PC-3 (cell line): ENCODE measurements around the gene CCDC102A. TPM values are rescaled to one million over a fixed set of nuclear protein-coding genes. Genes with fewer than 3 reads are reported as not detected.

Experiments used
- ATAC-seq: fragments of 200-7000 bp; cut with Tn5 transposase; 2 replicates; pipeline ENCODE4 v1.9.1; 2020; ENCODE audit warnings: mild to moderate bottlenecking, moderate library complexity
- BruUV-seq: library from RNA; stranded (reverse); fragments of 400-500 nt; replicated peaks from 2 replicates; lab custom pipeline; 2021; lab: Mats Ljungman, UMichigan
- CTCF ChIA-PET: fragments of 300-600 bp; sonication (Branson Sonifier 250); formaldehyde crosslinking; loops from one replicate; lab custom pipeline; 2022; ENCODE audit warnings: antibody characterized with exemption; lab: Charles Lee
- POLR2A ChIA-PET: fragments of 300-600 bp; sonication (Branson Sonifier 250); formaldehyde crosslinking; loops from one replicate; lab custom pipeline; 2022; ENCODE audit warnings: antibody characterized with exemption; ENCODE audit not compliant: unreplicated experiment; lab: Charles Lee
- DNase-seq: peaks from one replicate; pipeline ENCODE4 v3.0.0-alpha.2; 2015
- H2AFZ ChIP-seq: fragments of 300-600 bp; sonication (generic); 2 replicates; pipeline ENCODE4 v1.6.0; 2016; ENCODE audit warnings: antibody characterized with exemption, low read length
- H3F3A ChIP-seq: fragments of 300-600 bp; sonication (generic); one replicate; pipeline ENCODE4 v1.6.0; 2017; ENCODE audit warnings: antibody characterized with exemption, low read length, control low read depth, mild to moderate bottlenecking; ENCODE audit not compliant: unreplicated experiment
- H3K27ac ChIP-seq: fragments of 300-600 bp; sonication (generic); 2 replicates; pipeline ENCODE4 v1.5.1; 2016; ENCODE audit warnings: mild to moderate bottlenecking, low read length
- H3K27me3 ChIP-seq: fragments of 300-600 bp; sonication (generic); 2 replicates; pipeline ENCODE4 v1.6.1; 2016; ENCODE audit warnings: low read length, mixed read lengths
- H3K36me3 ChIP-seq: fragments of 300-600 bp; sonication (generic); 2 replicates; pipeline ENCODE4 v1.6.1; 2016; ENCODE audit warnings: low read depth, mixed run types, low read length, mixed read lengths
- H3K4me1 ChIP-seq: fragments of 300-600 bp; sonication (generic); 2 replicates; pipeline ENCODE4 v1.5.1; 2016; ENCODE audit warnings: low read length; ENCODE audit not compliant: insufficient read depth
- H3K4me2 ChIP-seq: fragments of 300-600 bp; sonication (generic); 2 replicates; pipeline ENCODE4 v1.6.0; 2016; ENCODE audit warnings: low read length
- H3K4me3 ChIP-seq: fragments of 300-600 bp; sonication (generic); 2 replicates; pipeline ENCODE4 v1.5.1; 2016; ENCODE audit warnings: mild to moderate bottlenecking, low read length, mixed read lengths
- H3K79me2 ChIP-seq: fragments of 300-600 bp; sonication (generic); 2 replicates; pipeline ENCODE4 v1.6.1; 2017; ENCODE audit warnings: low read length, mixed read lengths
- H3K9ac ChIP-seq: fragments of 300-600 bp; sonication (generic); 2 replicates; pipeline ENCODE4 v1.6.0; 2016; ENCODE audit warnings: mild to moderate bottlenecking, low read length
- H3K9me2 ChIP-seq: fragments of 300-600 bp; sonication (generic); replicated peaks from 2 replicates; pipeline ENCODE4 v1.6.1; 2016; ENCODE audit warnings: mixed run types, low read length, mixed read lengths
- H3K9me3 ChIP-seq: fragments of 300-600 bp; sonication (generic); 2 replicates; pipeline ENCODE4 v1.6.1; 2016; ENCODE audit warnings: low read length, mixed read lengths
- H4K20me1 ChIP-seq: fragments of 300-600 bp; sonication (generic); 2 replicates; pipeline ENCODE4 v1.6.1; 2016; ENCODE audit warnings: low read length, mixed read lengths
- EZH2 ChIP-seq: fragments of 300-600 bp; sonication (generic); IDR thresholded peaks from one replicate; pipeline ENCODE4 v1.6.1; 2017; ENCODE audit warnings: antibody characterized with exemption, mild to moderate bottlenecking, low read length; ENCODE audit not compliant: unreplicated experiment
- EZH2phosphoT487 ChIP-seq: fragments of 300-600 bp; sonication (generic); IDR thresholded peaks from 2 replicates; pipeline ENCODE4 v1.6.1; 2018; ENCODE audit warnings: mild to moderate bottlenecking, antibody characterized with exemption, low read length, borderline replicate concordance
- intact Hi-C: fragments of 100-400 bp; cut with micrococcal nuclease; formaldehyde crosslinking; loops from 2 replicates; pipeline ENCODE4 v1.9.0; 2023
- total RNA-seq: library from RNA; depleted of rRNA; stranded (reverse); fragments of >200 nt; gene quantifications from 2 replicates; pipeline ENCODE4 v1.2.3, GENCODE V29; 2014
- TF ChIP-seq, protein P1 (sequence below): fragments of 300-600 bp; sonication (generic); conservative IDR thresholded peaks from 2 replicates; pipeline ENCODE4 v1.5.1; 2017; ENCODE audit warnings: antibody characterized with exemption, low read depth, mild to moderate bottlenecking, low read length

CCDC102A gene
- total RNA-seq, 1 experiment from 2014 or later, result 12.7 TPM

DNA sequence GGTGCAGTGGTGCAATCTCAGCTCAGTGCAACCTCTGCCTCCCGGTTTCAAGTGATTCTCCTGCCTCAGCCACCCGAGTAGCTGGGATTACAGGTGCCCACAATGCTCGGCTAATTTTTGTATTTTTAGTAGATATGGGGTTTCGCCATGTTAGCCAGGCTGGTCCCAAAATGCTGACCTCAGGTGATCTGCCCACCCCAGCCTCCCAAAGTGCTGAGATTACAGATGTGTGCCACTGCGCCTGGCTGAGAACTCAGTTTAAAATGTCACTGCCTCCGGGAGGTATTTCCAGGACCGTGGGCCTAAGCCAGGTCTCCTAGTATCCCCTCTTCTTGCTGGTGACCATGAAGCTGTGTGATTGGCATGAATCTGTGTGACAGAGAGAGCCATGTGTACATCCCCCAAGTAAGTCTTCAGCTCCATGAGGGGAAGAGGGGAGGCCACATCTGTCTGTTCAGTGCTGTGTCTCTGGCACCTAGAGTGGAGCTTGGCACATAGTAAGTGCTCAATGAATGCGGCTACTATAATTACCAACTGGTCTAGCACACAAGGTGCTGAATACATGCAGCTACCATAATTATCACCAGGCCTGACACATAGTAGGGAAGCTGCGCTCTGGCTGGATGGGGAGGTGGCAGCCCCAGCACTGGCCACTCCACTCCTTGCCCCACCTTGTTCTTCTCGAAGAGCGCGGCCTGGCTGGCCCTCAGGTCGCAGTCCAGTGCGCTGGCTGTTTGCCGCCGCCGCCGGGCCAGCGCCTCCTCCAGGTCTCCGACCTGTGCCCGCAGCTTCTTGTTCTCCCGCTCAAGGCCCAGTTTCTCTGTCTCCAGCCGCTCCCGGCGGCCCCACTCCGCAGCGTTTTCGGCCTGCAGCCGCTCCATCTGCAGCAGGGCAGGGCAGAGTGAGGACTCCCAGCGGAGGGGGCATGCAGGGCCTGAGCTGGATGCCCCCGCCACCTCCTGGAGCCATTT, 18.7 kb downstream of the CCDC102A start:
- intact Hi-C loops, result loop anchor here (2.0 kb wide), 1 partner anchor 99 kb away; no protein-coding TSS in a partner anchor
- CTCF ChIA-PET, result no interaction called here

GRCh38 chr16:57516773-57517172, 19.6 kb downstream of the CCDC102A start:
- ATAC-seq, result no peak
- Histone ChIP-seq H3K4me3 (no peak overlapping the region), H3K9me2 (no peaks in the 10 kb centered on the region), H3K79me2 (no peaks in the 10 kb centered on the region), H3F3A (no peaks in the 10 kb centered on the region), H4K20me1 (no peaks in the 10 kb centered on the region), H3K9ac (no peak overlapping the region), H3K4me2 (no peak overlapping the region), H2AFZ (no peak overlapping the region), H3K36me3 (no peaks in the 10 kb centered on the region), H3K4me1 (no peaks in the 10 kb centered on the region), H3K27me3 (no peaks in the 10 kb centered on the region), H3K27ac (no peak overlapping the region), H3K9me3 (no peaks in the 10 kb centered on the region)
- TF ChIP-seq, protein P1, sequence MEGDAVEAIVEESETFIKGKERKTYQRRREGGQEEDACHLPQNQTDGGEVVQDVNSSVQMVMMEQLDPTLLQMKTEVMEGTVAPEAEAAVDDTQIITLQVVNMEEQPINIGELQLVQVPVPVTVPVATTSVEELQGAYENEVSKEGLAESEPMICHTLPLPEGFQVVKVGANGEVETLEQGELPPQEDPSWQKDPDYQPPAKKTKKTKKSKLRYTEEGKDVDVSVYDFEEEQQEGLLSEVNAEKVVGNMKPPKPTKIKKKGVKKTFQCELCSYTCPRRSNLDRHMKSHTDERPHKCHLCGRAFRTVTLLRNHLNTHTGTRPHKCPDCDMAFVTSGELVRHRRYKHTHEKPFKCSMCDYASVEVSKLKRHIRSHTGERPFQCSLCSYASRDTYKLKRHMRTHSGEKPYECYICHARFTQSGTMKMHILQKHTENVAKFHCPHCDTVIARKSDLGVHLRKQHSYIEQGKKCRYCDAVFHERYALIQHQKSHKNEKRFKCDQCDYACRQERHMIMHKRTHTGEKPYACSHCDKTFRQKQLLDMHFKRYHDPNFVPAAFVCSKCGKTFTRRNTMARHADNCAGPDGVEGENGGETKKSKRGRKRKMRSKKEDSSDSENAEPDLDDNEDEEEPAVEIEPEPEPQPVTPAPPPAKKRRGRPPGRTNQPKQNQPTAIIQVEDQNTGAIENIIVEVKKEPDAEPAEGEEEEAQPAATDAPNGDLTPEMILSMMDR, result no peak
- TF ChIP-seq EZH2phosphoT487 (no peak), EZH2 (no peak)
- CTCF ChIA-PET, result no interaction called here
- no TSS peak for BruUV-seq
- POLR2A ChIA-PET, result no interaction called here
- intact Hi-C loops, result no loop called here
- no peak for DNase-seq

More for the DNA sequence above, 18.7 kb downstream of the CCDC102A start:
- H3F3A ChIP-seq, result no peaks in the 10 kb centered on the region
- POLR2A ChIA-PET, result no interaction called here
- H3K9me3 ChIP-seq, result no peaks in the 10 kb centered on the region
- no peak for DNase-seq
- no peak overlapping the region for H2AFZ ChIP-seq
- H3K27me3 ChIP-seq, result no peaks in the 10 kb centered on the region
- no peak overlapping the region for H3K4me3 ChIP-seq
- no peak for ATAC-seq
- no peaks in the 10 kb centered on the region for H4K20me1 ChIP-seq
- no TSS peak for BruUV-seq
- H3K79me2 ChIP-seq, result no peaks in the 10 kb centered on the region
- H3K4me1 ChIP-seq, result no peaks in the 10 kb centered on the region
- no peak overlapping the region for H3K9ac ChIP-seq
- no peaks in the 10 kb centered on the region for H3K9me2 ChIP-seq
- no peak overlapping the region for H3K4me2 ChIP-seq
- no peak for TF ChIP-seq EZH2
- no peak for TF ChIP-seq EZH2phosphoT487
- TF ChIP-seq, protein P1, result no peak
- no peak overlapping the region for H3K27ac ChIP-seq
- H3K36me3 ChIP-seq, result no peaks in the 10 kb centered on the region
